ENCODE results near the gene LRRC40.
A peak's percentile ranks its signal among the peaks of the same experiment; 100 is the strongest.

LRRC40 gene

DNA sequence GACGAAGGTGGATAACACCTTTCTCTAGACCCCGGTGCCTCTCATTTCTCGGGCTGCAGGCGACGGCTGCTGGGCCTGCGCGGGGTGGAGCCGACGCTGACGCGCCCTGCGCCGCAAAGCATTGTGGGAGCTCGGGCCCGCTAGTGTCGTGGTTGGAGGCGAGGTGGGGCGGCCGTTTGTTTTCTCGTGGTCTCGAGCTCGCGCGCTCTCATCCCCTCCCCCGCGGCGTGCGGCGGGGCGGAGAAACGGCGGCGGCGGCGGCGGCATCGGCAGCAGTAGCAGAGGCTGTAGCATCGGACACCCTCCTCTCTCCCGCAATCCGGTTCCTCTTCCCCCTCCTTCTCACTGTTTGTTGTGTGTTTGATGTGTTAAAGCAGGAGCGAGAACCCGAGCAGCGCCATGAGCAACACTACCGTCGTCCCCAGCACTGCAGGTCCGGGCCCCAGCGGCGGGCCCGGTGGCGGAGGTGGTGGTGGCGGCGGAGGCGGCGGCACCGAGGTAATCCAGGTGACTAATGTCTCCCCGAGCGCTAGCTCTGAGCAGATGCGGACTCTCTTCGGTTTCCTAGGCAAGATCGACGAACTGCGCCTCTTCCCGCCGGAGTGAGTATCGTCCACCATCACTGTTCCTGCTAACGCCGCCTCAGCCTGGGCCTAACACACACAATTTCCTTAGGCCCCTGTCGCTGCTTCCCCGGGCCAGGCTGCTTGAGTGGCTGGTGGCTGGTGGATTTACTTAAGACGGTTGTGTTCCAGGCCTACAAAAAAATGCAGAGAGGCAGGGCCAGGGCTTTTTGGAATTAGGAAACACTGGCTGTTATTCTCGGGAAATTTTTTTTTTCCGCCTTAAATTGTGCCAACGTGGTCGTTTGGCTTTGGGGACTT lies 16.1 kb upstream of the LRRC40 start, which contains the start of gene SRSF11:
Gene SRSF11 (plus strand): TSS at position 143 of the 884 bp plus-strand sequence. CDS start 257 bp downstream, at position 400.
- Histone ChIP-seq H3K9ac (ENCODE audit: low read length) (peak within 1 kb of the TSS; percentile 85), H3K36me3 (replicated peaks; ENCODE audit: low read depth, low read length) (peaks cover 31% of the 10 kb centered on the region), H3K9me3 (ENCODE audit: insufficient read depth, low read length) (no peaks in the 10 kb centered on the region), H4K20me1 (ENCODE audit: insufficient read depth, low read length) (peaks cover 28% of the 10 kb centered on the region), H3K4me1 (ENCODE audit: low read length) (peaks cover 31% of the 10 kb centered on the region), H3K27me3 (ENCODE audit: low read depth, low read length) (no peaks in the 10 kb centered on the region), H3K79me2 (ENCODE audit: low read length) (peaks cover 97% of the 10 kb centered on the region), H3K27ac (ENCODE audit: low read length) (peak within 1 kb of the TSS; percentile 83), H3K4me2 (ENCODE audit: low read length) (peak within 1 kb of the TSS; percentile 82), H3K4me3 (ENCODE audit: low read length) (peak within 1 kb of the TSS; percentile 89), H2AFZ (ENCODE audit: low read depth, low read length) (no peak within 1 kb of the TSS)
- TF ChIP-seq EZH2phosphoT487 (IDR thresholded peaks at IDR 0.05; ENCODE audit: low read depth) = no peak
- TF ChIP-seq, protein P1, sequence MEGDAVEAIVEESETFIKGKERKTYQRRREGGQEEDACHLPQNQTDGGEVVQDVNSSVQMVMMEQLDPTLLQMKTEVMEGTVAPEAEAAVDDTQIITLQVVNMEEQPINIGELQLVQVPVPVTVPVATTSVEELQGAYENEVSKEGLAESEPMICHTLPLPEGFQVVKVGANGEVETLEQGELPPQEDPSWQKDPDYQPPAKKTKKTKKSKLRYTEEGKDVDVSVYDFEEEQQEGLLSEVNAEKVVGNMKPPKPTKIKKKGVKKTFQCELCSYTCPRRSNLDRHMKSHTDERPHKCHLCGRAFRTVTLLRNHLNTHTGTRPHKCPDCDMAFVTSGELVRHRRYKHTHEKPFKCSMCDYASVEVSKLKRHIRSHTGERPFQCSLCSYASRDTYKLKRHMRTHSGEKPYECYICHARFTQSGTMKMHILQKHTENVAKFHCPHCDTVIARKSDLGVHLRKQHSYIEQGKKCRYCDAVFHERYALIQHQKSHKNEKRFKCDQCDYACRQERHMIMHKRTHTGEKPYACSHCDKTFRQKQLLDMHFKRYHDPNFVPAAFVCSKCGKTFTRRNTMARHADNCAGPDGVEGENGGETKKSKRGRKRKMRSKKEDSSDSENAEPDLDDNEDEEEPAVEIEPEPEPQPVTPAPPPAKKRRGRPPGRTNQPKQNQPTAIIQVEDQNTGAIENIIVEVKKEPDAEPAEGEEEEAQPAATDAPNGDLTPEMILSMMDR (IDR thresholded peaks at IDR 0.05; ENCODE audit: low read depth, low read length) = no peak

DNA sequence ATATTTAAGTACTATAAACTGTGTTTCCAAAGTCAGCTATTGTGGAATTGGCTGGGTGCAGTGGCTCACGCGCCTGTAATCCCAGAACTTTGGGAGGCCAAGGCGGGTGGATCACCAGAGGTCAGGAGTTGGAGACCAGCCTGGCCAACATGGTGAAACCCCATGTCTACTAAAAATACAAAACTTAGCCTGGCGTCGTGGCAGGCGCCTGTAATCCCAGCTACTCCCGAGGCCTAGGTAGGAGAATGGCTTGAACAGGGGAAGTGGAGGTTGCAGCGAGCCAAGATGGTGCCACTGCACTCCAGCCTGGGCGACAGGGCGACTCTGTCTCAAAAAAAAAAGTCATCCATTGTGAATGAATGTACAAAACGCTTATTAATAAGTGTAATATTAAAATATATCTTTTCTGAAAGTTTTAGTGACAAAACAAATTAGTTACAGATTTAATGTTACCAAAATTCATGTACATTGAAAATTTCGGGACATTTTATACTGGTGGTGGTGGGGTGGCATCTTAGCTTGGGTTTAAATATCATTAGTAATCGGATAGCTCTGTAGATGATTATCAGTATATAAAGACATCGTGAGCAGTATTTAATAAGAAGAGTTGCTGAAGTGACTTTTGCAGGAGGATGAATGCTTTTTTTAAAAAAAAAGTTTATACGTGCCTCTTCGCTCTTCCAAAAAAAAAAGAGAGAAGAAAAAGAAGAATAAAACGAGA lies 15.3 kb upstream of the LRRC40 start:
- Histone ChIP-seq H4K20me1 (ENCODE audit: insufficient read depth, low read length) (peaks cover 28% of the 10 kb centered on the region), H3K4me2 (ENCODE audit: low read length) (peak overlapping the region; percentile 77), H3K4me1 (ENCODE audit: low read length) (peaks cover 31% of the 10 kb centered on the region), H3K9ac (ENCODE audit: low read length) (peak overlapping the region; percentile 81), H3K4me3 (ENCODE audit: low read length) (peak overlapping the region; percentile 89), H3K27ac (ENCODE audit: low read length) (peak overlapping the region; percentile 83), H3K9me3 (ENCODE audit: insufficient read depth, low read length) (no peaks in the 10 kb centered on the region), H2AFZ (ENCODE audit: low read depth, low read length) (no peak overlapping the region), H3K36me3 (replicated peaks; ENCODE audit: low read depth, low read length) (peaks cover 31% of the 10 kb centered on the region), H3K79me2 (ENCODE audit: low read length) (peaks cover 97% of the 10 kb centered on the region), H3K27me3 (ENCODE audit: low read depth, low read length) (no peaks in the 10 kb centered on the region)
- no peak for TF ChIP-seq EZH2phosphoT487 (IDR thresholded peaks at IDR 0.05; ENCODE audit: low read depth)
- TF ChIP-seq, protein P1 (IDR thresholded peaks at IDR 0.05; ENCODE audit: low read depth, low read length) = no peak

DNA sequence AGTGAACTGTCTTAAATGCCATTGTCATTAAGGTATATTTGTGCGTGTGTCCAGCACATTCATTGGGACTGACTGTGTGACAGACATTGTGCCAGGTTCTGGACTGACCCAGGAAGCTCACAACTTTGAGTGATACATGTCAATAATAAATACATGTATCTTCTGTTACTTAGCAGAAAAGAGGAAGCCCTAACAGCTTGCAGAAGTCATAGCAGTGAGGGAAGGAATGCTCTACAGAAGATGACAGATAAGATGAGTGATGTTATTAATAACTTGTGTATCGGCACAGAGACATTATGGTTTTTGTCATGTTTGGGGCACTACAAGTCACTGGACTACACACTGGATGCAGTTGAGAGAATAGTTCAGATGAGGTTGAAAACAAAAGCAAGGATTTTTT lies 14.6 kb upstream of the LRRC40 start:
- Histone ChIP-seq H3K79me2 (ENCODE audit: low read length) (peaks cover 97% of the 10 kb centered on the region), H4K20me1 (ENCODE audit: insufficient read depth, low read length) (peaks cover 28% of the 10 kb centered on the region), H3K4me3 (ENCODE audit: low read length) (no peak overlapping the region), H3K9me3 (ENCODE audit: insufficient read depth, low read length) (no peaks in the 10 kb centered on the region), H2AFZ (ENCODE audit: low read depth, low read length) (no peak overlapping the region), H3K9ac (ENCODE audit: low read length) (no peak overlapping the region), H3K36me3 (replicated peaks; ENCODE audit: low read depth, low read length) (peaks cover 30% of the 10 kb centered on the region), H3K4me2 (ENCODE audit: low read length) (0 out of 2 replicates have a peak overlapping the region, but pooled peaks have one; percentile 77), H3K27ac (ENCODE audit: low read length) (no peak overlapping the region; the same call in none of the 2 replicates), H3K27me3 (ENCODE audit: low read depth, low read length) (no peaks in the 10 kb centered on the region), H3K4me1 (ENCODE audit: low read length) (peaks cover 31% of the 10 kb centered on the region)
- TF ChIP-seq, protein P1 (IDR thresholded peaks at IDR 0.05; ENCODE audit: low read depth, low read length) = no peak
- no peak for TF ChIP-seq EZH2phosphoT487 (IDR thresholded peaks at IDR 0.05; ENCODE audit: low read depth)

DNA sequence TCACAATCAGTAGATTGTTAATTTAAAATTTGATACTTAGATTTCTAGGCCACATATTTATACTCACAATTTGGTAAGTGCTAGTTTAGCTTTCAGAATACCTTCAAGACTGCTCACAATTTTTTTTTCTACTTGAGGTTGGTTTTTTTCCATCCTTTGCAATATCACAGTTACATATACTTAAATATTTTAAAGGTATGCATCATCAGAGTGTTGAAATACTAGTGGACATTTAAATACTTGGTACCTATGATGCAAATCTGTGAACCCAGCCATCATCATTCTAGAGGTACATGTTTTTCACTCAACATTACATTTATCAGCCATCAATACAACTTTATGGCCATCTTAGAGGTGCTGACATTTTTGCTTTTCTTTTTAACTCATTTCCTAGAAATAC lies 6.2 kb upstream of the LRRC40 start:
- Histone ChIP-seq H3K9ac (ENCODE audit: low read length) (no peak overlapping the region), H3K4me2 (ENCODE audit: low read length) (no peak overlapping the region), H3K4me3 (ENCODE audit: low read length) (no peak overlapping the region), H3K9me3 (ENCODE audit: insufficient read depth, low read length) (no peaks in the 10 kb centered on the region), H3K36me3 (replicated peaks; ENCODE audit: low read depth, low read length) (no peaks in the 10 kb centered on the region), H2AFZ (ENCODE audit: low read depth, low read length) (no peak overlapping the region), H3K4me1 (ENCODE audit: low read length) (peaks cover 6% of the 10 kb centered on the region; the same call in 1 of the 2 replicates), H3K79me2 (ENCODE audit: low read length) (peaks cover 97% of the 10 kb centered on the region), H4K20me1 (ENCODE audit: insufficient read depth, low read length) (no peaks in the 10 kb centered on the region), H3K27ac (ENCODE audit: low read length) (no peak overlapping the region), H3K27me3 (ENCODE audit: low read depth, low read length) (no peaks in the 10 kb centered on the region)
- no peak for TF ChIP-seq EZH2phosphoT487 (IDR thresholded peaks at IDR 0.05; ENCODE audit: low read depth)
- TF ChIP-seq, protein P1 (IDR thresholded peaks at IDR 0.05; ENCODE audit: low read depth, low read length) = no peak
